Stimulated activated CD4-positive, alpha-beta T cell treated with anti-CD3 and anti-CD28 coated beads, Interleukin-2, amount 100 ng/mL, for 48 hours (primary cell): ENCODE results near the gene TBC1D8B.
"Not testable (repeated sequence)": the region's sequence is repeated elsewhere in the genome, so short reads cannot be mapped to it uniquely, and the experiment has no call there.

Source experiments
- DNase-seq, 2 donors: peaks; one replicate each; pipeline ENCODE4 v3.0.0-alpha.2; 2020

Gene TBC1D8B

GRCh38 chrX:106802388-106803275, at the start of gene TBC1D8B:
Gene TBC1D8B, plus strand, starts transcription at chrX:106802673. Its CDS starts 181 bp downstream, at chrX:106802854.
- DNase-seq, result no peak

DNA sequence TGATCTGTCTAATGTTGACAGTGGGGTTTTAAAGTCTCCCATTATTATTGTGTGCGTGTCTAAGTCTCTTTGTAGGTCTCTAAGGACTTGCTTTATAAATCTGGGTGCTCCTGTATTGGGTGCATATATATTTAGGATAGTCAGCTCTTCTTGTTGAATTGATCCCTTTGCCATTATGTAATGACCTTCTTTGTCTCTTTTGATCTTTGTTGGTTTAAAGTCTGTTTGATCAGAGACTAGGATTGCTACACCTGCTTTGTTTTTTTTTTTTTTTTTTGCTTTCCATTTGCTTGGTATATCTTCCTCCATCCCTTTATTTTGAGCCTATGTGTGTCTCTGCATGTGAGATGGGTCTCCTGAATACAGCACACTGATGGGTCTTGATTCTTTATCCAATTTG, 33.2 kb upstream of the TBC1D8B start:
- DNase-seq, result not testable (repeated sequence)

GRCh38 chrX:106774981-106775380, 27.5 kb upstream of the TBC1D8B start:
- DNase-seq, result no peak

DNA sequence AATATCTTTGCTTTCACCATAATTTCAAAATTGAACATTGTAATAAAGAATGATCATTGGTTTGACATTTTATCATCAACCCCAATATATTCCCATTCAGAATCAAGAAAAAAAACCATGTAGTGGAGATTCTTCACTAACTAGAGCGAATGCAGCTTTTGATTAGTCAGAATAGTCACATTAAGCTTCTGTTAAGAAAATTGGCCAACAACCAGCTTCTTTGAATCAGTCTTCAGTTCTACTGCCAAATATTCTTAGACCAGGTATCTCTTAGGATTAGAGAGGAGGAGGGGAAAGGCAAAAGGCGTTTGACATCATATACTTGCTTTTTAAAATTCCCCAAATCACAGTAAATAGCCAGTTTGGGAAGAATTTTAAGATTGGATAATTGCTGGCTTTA, 22.2 kb upstream of the TBC1D8B start:
- DNase-seq, result no peak

- no peak for DNase-seq
Measured at GRCh38 chrX:106780664-106781377, 21.7 kb upstream of the TBC1D8B start.

GRCh38 chrX:106783716-106784115, 18.8 kb upstream of the TBC1D8B start:
- no peak for DNase-seq

- no peak for DNase-seq
Measured at GRCh38 chrX:106791495-106791894, 11.0 kb upstream of the TBC1D8B start.

DNA sequence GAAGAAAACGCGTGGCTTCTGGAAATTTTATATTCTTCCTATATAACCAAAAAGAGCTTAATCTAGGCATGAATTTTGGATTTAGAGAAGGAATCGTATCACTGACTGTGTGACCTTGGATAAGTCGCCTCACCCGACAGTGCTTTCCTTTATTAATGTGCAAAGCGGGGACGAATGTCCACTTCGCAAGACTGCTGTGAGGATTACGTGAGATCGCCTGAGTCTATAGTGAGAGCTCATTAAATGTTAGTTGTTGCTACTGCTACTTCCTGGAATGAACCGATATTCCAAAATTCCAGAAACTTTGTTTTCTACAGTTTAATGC, 448 bp upstream of the TBC1D8B start:
- no peak for DNase-seq

GRCh38 chrX:106811131-106811910, 8.8 kb downstream of the TBC1D8B start:
- DNase-seq, result no peak

- DNase-seq, result not testable (repeated sequence)
Measured at GRCh38 chrX:106812930-106813329, 10.5 kb downstream of the TBC1D8B start.

DNA sequence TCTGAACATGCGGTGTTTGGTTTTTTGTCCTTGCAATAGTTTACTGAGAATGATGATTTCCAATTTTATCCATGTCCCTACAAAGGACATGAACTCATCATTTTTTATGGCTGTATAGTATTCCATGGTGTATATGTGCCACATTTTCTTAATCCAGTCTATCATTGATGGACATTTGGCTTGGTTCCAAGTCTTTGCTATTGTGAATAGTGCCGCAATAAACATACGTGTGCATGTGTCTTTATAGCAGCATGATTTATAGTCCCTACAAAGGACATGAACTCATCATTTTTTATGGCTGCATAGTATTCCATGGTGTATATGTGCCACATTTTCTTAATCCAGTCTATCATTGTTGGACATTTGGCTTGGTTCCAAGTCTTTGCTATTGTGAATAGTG, 11.6 kb downstream of the TBC1D8B start:
- DNase-seq, result not testable (repeated sequence)

DNA sequence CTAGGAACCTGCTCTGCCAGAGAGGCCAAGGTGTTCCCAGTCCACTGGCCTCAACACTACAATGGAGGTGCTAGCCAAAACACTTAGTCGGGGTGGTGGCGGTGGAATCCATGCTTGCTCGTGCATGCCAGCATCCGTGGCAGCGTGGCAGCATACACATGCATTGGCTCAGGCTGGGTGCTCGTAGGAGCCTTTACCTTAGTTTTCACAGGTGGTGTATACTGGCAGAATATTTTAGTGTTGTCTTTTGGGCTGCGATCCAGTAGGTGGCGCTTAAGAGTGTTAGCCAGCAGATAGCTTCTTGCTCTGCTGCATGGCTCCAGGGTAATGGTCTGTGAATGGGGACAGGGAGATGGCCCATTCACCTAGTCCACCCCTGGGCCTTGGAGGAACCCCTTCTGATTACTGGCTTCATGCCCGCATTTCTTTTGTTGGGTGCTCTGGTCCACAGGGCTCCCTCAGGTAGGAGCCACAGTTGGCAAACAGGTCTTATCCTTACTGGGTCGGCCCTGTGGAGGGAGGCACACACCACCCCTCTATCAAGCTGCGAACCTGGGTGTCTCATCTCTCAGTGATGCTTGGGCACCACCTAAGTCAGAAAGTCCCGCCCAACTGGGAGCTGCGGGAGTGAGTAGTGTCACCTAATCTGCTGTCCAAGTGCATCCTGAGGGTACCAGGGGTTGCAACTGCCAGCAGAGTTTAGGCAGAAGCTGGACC, 60.7 kb downstream of the TBC1D8B start:
- DNase-seq, result peak in 1 of 2 donors; percentile 26

GRCh38 chrX:106863697-106864096, 61.2 kb downstream of the TBC1D8B start:
- no peak for DNase-seq

DNA sequence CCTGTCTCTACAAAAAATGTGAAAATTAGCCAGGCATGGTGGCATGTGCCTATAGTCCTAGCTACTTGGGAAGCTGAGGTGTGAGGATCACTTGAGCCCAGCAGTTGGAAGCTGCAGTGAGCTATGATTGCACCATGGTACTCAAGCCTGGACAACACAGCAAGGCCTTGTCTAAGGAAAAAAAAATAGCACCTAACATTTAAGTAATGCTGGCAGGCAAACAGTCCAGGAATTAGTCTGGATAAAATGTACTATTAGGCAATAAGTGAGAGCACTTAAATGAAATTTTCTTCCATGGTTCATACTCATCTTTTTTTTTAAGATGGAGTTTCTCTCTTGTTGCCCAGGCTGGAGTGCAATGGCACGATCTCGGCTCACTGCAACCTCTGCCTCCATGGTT, 70.3 kb downstream of the TBC1D8B start:
- not testable (repeated sequence) for DNase-seq

- no peak for DNase-seq
Measured at GRCh38 chrX:106874075-106874474, 71.6 kb downstream of the TBC1D8B start.

GRCh38 chrX:106875151-106875550, 72.7 kb downstream of the TBC1D8B start:
- no peak for DNase-seq

- DNase-seq, result no peak
Measured at GRCh38 chrX:106889468-106889867, 87.0 kb downstream of the TBC1D8B start.

DNA sequence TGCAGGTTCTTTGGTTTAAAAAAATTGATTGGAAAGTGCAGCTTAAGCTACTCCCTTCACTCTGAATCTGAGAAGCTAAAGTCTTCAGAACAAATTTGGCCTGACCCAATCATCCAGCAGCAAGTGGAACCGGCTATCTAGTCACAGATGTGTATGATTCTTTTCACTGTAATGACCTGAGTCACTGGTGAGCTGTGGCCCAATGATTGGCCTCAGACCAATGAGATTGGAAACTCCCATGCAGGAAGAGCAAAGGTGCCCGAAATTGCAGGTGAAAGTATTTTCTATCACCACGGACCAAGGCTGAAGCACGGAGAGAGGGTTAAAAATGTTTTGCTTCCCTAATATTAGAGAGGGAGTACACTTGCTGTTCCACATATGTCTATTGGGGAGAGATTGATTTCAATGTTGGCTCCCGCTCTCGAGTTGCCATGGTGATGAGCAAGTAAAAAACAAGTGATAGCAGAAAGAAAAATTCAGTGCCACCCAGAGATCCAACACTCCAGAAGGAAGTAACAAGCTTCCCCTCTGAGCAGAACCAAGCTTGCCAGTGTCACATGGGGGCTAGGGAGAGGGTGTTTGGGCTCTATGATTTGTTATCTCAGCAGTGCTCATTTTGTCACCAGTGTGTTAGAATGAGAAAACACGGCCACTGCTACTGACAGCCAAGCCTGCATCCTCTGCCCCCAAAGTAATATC, 89.4 kb downstream of the TBC1D8B start:
- no peak for DNase-seq

GRCh38 chrX:106894392-106894909, 92.0 kb downstream of the TBC1D8B start:
- peak; percentile 40 to 54 for DNase-seq

GRCh38 chrX:106894978-106895452, 92.5 kb downstream of the TBC1D8B start:
- no peak for DNase-seq

GRCh38 chrX:106897259-106897658, 94.8 kb downstream of the TBC1D8B start:
- DNase-seq, result no peak

DNA sequence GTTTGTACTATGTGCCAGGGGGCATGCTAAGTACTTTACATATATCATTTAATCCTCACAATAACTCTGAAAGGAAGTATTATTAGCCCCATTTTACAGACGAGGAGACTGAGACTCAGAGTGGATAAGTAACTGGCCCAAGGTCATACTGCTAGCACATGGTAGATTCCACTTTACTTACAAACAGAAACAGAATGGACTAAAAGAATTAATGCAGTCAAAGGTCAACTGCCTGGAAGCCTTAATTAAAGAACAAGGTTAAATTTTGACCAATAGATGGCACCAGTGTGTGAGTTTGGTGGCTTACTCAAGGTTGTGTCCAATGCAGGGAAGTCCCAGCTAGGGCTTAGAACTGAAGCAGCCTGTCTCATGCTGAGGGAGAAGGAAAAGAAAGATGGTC, 96.0 kb downstream of the TBC1D8B start:
- no peak for DNase-seq
